HCT116 (cell line): ENCODE data around the gene MTOR. TPM values are rescaled to one million over a fixed set of nuclear protein-coding genes. Genes with fewer than 3 reads are reported as not detected.

Source experiments
- ATAC-seq: fragments of 200-7000 bp; cut with Tn5 transposase; 2 replicates; pipeline ENCODE4 v1.9.1; 2020; ENCODE audit warnings: mild to moderate bottlenecking, moderate library complexity
- BruUV-seq: library from RNA; stranded (reverse); fragments of 400-500 nt; replicated peaks from 2 replicates; lab custom pipeline; 2021; lab: Mats Ljungman, UMichigan
- CTCF ChIA-PET: fragments of 300-600 bp; sonication (Branson Sonifier 250); formaldehyde crosslinking; loops from one replicate; lab custom pipeline; 2021; ENCODE audit warnings: antibody characterized with exemption; lab: Charles Lee
- POLR2A ChIA-PET: fragments of 300-600, 350-600 bp; sonication (Branson Sonifier 250); formaldehyde crosslinking; loops from one replicate; lab custom pipeline; 2021; ENCODE audit warnings: antibody characterized with exemption; lab: Charles Lee
- RAD21 ChIA-PET, 2 experiments: fragments of 300-600 bp; sonication (Branson Sonifier 250); formaldehyde crosslinking; loops; one replicate each; lab custom pipeline; 2023; ENCODE audit warnings: low total read pairs in 2 of 2; ENCODE audit not compliant: uncharacterized antibody in 2 of 2, unreplicated experiment in 2 of 2, low non-redundant PET in 1 of 2; lab: Charles Lee
- DNase-seq: peaks from one replicate; pipeline ENCODE4 v3.0.0-alpha.2; 2010; ENCODE audit warnings: low read depth, low spot score
- H2AFZ ChIP-seq: fragments of 200-600 bp; shearing (Covaris generic), sonication (generic); 2 replicates; pipeline ENCODE4 v1.6.1; 2017; ENCODE audit warnings: low read depth, mixed run types, mixed read lengths, antibody characterized with exemption, low read length; ENCODE audit not compliant: poor library complexity, severe bottlenecking
- H3K27ac ChIP-seq: 2 replicates; pipeline ENCODE4 v1.5.1; 2012; ENCODE audit warnings: low read depth, low read length
- H3K27me3 ChIP-seq: fragments of 200-600 bp; sonication (generic); 2 replicates; pipeline ENCODE4 v1.6.1; 2016; ENCODE audit warnings: mixed run types, low read length, mixed read lengths; ENCODE audit not compliant: insufficient read depth
- H3K36me3 ChIP-seq, 2 experiments: fragments of 200-500 bp in 1 of 2; fragments of 200-600 bp in 1 of 2; sonication (Bioruptor generic) in 1 of 2; sonication (generic) in 1 of 2; 2 replicates each; pipeline versions ENCODE4 v1.5.1 to v1.6.1; 2014 to 2016; ENCODE audit warnings: low read length in 2 of 2, inconsistent platforms in 1 of 2, mixed read lengths in 1 of 2, mixed run types in 1 of 2; ENCODE audit not compliant: insufficient read depth in 2 of 2, control insufficient read depth in 1 of 2
- H3K4me1 ChIP-seq, 2 experiments: fragments of 200-600 bp in 1 of 2; sonication (generic) in 1 of 2; 2 replicates each; pipeline versions ENCODE4 v1.5.1 to v1.6.1; 2012 to 2017; ENCODE audit warnings: low read length in 2 of 2, inconsistent platforms in 1 of 2, mild to moderate bottlenecking in 1 of 2, mixed read lengths in 1 of 2, mixed run types in 1 of 2, moderate library complexity in 1 of 2; ENCODE audit not compliant: insufficient read depth in 2 of 2, control insufficient read depth in 1 of 2
- H3K4me2 ChIP-seq: fragments of 200-600 bp; sonication (generic); 2 replicates; pipeline ENCODE4 v1.6.1; 2017; ENCODE audit warnings: mixed run types, low read length, mixed read lengths
- H3K4me3 ChIP-seq, 2 experiments: fragments of 200-600 bp in 1 of 2; sonication (generic) in 1 of 2; replicated peaks in 1 of 2; 2 replicates each; pipeline ENCODE4 v1.5.1; 2011 to 2016; ENCODE audit warnings: low read length in 2 of 2, control low read depth in 1 of 2, low read depth in 1 of 2, mild to moderate bottlenecking in 1 of 2, mixed read lengths in 1 of 2, mixed run types in 1 of 2
- H3K79me2 ChIP-seq: fragments of 200-600 bp; sonication (generic); 2 replicates; pipeline ENCODE4 v1.6.1; 2017; ENCODE audit warnings: mild to moderate bottlenecking, mixed run types, low read length, moderate library complexity, mixed read lengths; ENCODE audit not compliant: insufficient read depth
- H3K9ac ChIP-seq: fragments of 200-600 bp; sonication (generic); 2 replicates; pipeline ENCODE4 v1.6.1; 2016; ENCODE audit warnings: low read length, mixed read lengths
- H3K9me2 ChIP-seq: fragments of 200-600 bp; sonication (generic), shearing (Covaris generic); 2 replicates; pipeline ENCODE4 v1.6.1; 2017; ENCODE audit warnings: mixed run types, mild to moderate bottlenecking, moderate library complexity; ENCODE audit not compliant: insufficient read depth
- H3K9me3 ChIP-seq, 2 experiments: fragments of 200-500 bp in 1 of 2; fragments of 200-600 bp in 1 of 2; sonication (Bioruptor generic) in 1 of 2; sonication (generic) in 1 of 2; 2 replicates each; pipeline ENCODE4 v1.6.1; 2014 to 2017; ENCODE audit warnings: low read length in 2 of 2, mixed read lengths in 2 of 2, inconsistent platforms in 1 of 2, low read depth in 1 of 2, mild to moderate bottlenecking in 1 of 2, mixed run types in 1 of 2, moderate library complexity in 1 of 2; ENCODE audit not compliant: control insufficient read depth in 1 of 2, insufficient read depth in 1 of 2
- H4K20me1 ChIP-seq: fragments of 200-600 bp; sonication (generic), shearing (Covaris generic); 2 replicates; pipeline ENCODE4 v1.6.1; 2017; ENCODE audit warnings: mixed run types, mild to moderate bottlenecking, moderate library complexity; ENCODE audit not compliant: insufficient read depth
- CEBPB ChIP-seq: IDR thresholded peaks from 2 replicates; pipeline ENCODE4 v1.6.1; 2012; ENCODE audit warnings: low read depth
- ELF1 ChIP-seq: IDR thresholded peaks from 2 replicates; pipeline ENCODE4 v1.6.1; 2012; ENCODE audit warnings: low read depth, borderline replicate concordance
- EZH2 ChIP-seq: fragments of 200-600 bp; sonication (generic); IDR thresholded peaks from 2 replicates; pipeline ENCODE4 v1.6.1; 2017; ENCODE audit warnings: antibody characterized with exemption, mixed run types
- EZH2phosphoT487 ChIP-seq: fragments of 200-600 bp; IDR thresholded peaks from 2 replicates; pipeline ENCODE4 v1.6.1; 2018; ENCODE audit warnings: antibody characterized with exemption, borderline replicate concordance
- FOSL1 ChIP-seq: IDR thresholded peaks from 2 replicates; pipeline ENCODE4 v1.6.1; 2012; ENCODE audit warnings: low read depth
- JUND ChIP-seq: IDR thresholded peaks from 2 replicates; pipeline ENCODE4 v1.6.1; 2012
- MAX ChIP-seq: IDR thresholded peaks from 2 replicates; pipeline ENCODE4 v1.6.1; 2012
- POLR2AphosphoS5 ChIP-seq: IDR thresholded peaks from 2 replicates; pipeline ENCODE4 v1.6.1; 2011; ENCODE audit warnings: mild to moderate bottlenecking, low read depth, low read length, moderate library complexity
- SIN3A ChIP-seq: IDR thresholded peaks from 2 replicates; pipeline ENCODE4 v1.6.1; 2012; ENCODE audit warnings: low read depth
- SP1 ChIP-seq: IDR thresholded peaks from 2 replicates; pipeline ENCODE4 v1.6.1; 2012; ENCODE audit warnings: low read depth
- SRF ChIP-seq: IDR thresholded peaks from 2 replicates; pipeline ENCODE4 v1.6.1; 2012; ENCODE audit warnings: low read depth
- TCF7L2 ChIP-seq: IDR thresholded peaks from 2 replicates; pipeline ENCODE4 v1.7.0; 2011; ENCODE audit warnings: borderline replicate concordance, inconsistent platforms; ENCODE audit not compliant: insufficient read depth, insufficient read length; ENCODE audit errors: extremely low read depth
- YY1 ChIP-seq: IDR thresholded peaks from 2 replicates; pipeline ENCODE4 v1.6.1; 2011; ENCODE audit warnings: low read length, low read depth, moderate library complexity, mild to moderate bottlenecking; ENCODE audit not compliant: insufficient replicate concordance; ENCODE audit errors: extremely low read depth
- ZFX ChIP-seq: fragments of 450-650 bp; IDR thresholded peaks from 2 replicates; pipeline ENCODE4 v1.6.1; 2017
- ZNF274 ChIP-seq: fragments of 200-500 bp; sonication (Bioruptor generic); IDR thresholded peaks from 2 replicates; pipeline ENCODE4 v1.6.1; 2014; ENCODE audit warnings: mild to moderate bottlenecking, low read depth, low read length, inconsistent platforms
- intact Hi-C: fragments of 100-400 bp; cut with micrococcal nuclease; formaldehyde crosslinking; loops from 2 replicates; pipeline ENCODE4 v1.10.0; 2022
- total RNA-seq: library from RNA; stranded (reverse); gene quantifications from one replicate; pipeline ENCODE4 v1.2.1, GENCODE V29; 2021; ENCODE audit not compliant: unreplicated experiment
- TF ChIP-seq, protein P1 (sequence below): IDR thresholded peaks from 2 replicates; pipeline ENCODE4 v1.6.1; 2012; ENCODE audit warnings: low read depth
- TF ChIP-seq, protein P2 (sequence below): IDR thresholded peaks from 2 replicates; pipeline ENCODE4 v1.6.1; 2011; ENCODE audit warnings: mild to moderate bottlenecking, low read length, moderate library complexity; ENCODE audit not compliant: insufficient replicate concordance; ENCODE audit errors: extremely low read depth
- TF ChIP-seq, protein P3 (sequence below): IDR thresholded peaks from 2 replicates; pipeline ENCODE4 v1.6.1; 2012

The MTOR gene
- total RNA-seq, 1 experiment from 2014 or later = 42.2 TPM

GRCh38 chr1:11211925-11212587 is 50.3 kb downstream of the MTOR start:
- BruUV-seq = no TSS peak
- H3K9me2 ChIP-seq = no peaks in the 10 kb centered on the region
- H4K20me1 ChIP-seq = no peaks in the 10 kb centered on the region
- H3K36me3 ChIP-seq = peaks cover 23 to 54% of the 10 kb centered on the region in 2 experiments; a peak in 3 of 4 replicates
- no peak overlapping the region for H3K9ac ChIP-seq
- no peaks in the 10 kb centered on the region for H3K9me3 ChIP-seq
- ATAC-seq (no peak), DNase-seq (no peak)
- ChIA-PET POLR2A (no interaction called here), CTCF (no interaction called here), RAD21 (no interaction called here)
- TF ChIP-seq, protein P1, sequence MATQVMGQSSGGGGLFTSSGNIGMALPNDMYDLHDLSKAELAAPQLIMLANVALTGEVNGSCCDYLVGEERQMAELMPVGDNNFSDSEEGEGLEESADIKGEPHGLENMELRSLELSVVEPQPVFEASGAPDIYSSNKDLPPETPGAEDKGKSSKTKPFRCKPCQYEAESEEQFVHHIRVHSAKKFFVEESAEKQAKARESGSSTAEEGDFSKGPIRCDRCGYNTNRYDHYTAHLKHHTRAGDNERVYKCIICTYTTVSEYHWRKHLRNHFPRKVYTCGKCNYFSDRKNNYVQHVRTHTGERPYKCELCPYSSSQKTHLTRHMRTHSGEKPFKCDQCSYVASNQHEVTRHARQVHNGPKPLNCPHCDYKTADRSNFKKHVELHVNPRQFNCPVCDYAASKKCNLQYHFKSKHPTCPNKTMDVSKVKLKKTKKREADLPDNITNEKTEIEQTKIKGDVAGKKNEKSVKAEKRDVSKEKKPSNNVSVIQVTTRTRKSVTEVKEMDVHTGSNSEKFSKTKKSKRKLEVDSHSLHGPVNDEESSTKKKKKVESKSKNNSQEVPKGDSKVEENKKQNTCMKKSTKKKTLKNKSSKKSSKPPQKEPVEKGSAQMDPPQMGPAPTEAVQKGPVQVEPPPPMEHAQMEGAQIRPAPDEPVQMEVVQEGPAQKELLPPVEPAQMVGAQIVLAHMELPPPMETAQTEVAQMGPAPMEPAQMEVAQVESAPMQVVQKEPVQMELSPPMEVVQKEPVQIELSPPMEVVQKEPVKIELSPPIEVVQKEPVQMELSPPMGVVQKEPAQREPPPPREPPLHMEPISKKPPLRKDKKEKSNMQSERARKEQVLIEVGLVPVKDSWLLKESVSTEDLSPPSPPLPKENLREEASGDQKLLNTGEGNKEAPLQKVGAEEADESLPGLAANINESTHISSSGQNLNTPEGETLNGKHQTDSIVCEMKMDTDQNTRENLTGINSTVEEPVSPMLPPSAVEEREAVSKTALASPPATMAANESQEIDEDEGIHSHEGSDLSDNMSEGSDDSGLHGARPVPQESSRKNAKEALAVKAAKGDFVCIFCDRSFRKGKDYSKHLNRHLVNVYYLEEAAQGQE = no peak
- TF ChIP-seq TCF7L2 = no peak
- TF ChIP-seq ZFX = no peak
- no peak for TF ChIP-seq MAX
- no peak for TF ChIP-seq EZH2phosphoT487
- no peak for TF ChIP-seq POLR2AphosphoS5
- TF ChIP-seq ELF1 = no peak
- TF ChIP-seq ZNF274 = no peak
- TF ChIP-seq EZH2 = no peak
- TF ChIP-seq SP1 = no peak
- TF ChIP-seq CEBPB = no peak
- TF ChIP-seq SIN3A = no peak
- TF ChIP-seq, protein P2, sequence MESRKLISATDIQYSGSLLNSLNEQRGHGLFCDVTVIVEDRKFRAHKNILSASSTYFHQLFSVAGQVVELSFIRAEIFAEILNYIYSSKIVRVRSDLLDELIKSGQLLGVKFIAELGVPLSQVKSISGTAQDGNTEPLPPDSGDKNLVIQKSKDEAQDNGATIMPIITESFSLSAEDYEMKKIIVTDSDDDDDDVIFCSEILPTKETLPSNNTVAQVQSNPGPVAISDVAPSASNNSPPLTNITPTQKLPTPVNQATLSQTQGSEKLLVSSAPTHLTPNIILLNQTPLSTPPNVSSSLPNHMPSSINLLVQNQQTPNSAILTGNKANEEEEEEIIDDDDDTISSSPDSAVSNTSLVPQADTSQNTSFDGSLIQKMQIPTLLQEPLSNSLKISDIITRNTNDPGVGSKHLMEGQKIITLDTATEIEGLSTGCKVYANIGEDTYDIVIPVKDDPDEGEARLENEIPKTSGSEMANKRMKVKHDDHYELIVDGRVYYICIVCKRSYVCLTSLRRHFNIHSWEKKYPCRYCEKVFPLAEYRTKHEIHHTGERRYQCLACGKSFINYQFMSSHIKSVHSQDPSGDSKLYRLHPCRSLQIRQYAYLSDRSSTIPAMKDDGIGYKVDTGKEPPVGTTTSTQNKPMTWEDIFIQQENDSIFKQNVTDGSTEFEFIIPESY = no peak
- TF ChIP-seq YY1 = no peak
- TF ChIP-seq SRF = no peak
- TF ChIP-seq, protein P3, sequence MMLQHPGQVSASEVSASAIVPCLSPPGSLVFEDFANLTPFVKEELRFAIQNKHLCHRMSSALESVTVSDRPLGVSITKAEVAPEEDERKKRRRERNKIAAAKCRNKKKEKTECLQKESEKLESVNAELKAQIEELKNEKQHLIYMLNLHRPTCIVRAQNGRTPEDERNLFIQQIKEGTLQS = no peak
- no peak for TF ChIP-seq JUND
- TF ChIP-seq FOSL1 = no peak
- H2AFZ ChIP-seq = no peak overlapping the region
- no peaks in the 10 kb centered on the region for H3K79me2 ChIP-seq
- H3K4me1 ChIP-seq = no peaks in the 10 kb centered on the region
- intact Hi-C loops = no loop called here
- no peaks in the 10 kb centered on the region for H3K27me3 ChIP-seq
- no peak overlapping the region for H3K4me2 ChIP-seq
- no peak overlapping the region for H3K4me3 ChIP-seq
- no peak overlapping the region for H3K27ac ChIP-seq
